CD14-positive monocyte (primary cell): Measurements from ENCODE around the gene UBR2. TPM values are rescaled to one million over a fixed set of nuclear protein-coding genes. Genes with fewer than 3 reads are reported as not detected.
A peak's percentile ranks its signal among the peaks of the same experiment; 100 is the strongest.

Experiments used
- DNase-seq, 3 donors: peaks; one replicate each; pipeline ENCODE4 v3.0.0-alpha.2; 2011 to 2022
- H2AFZ ChIP-seq: 2 replicates; pipeline ENCODE4 v1.6.0; 2012; ENCODE audit warnings: mild to moderate bottlenecking, low read depth, low read length, inconsistent platforms; ENCODE audit not compliant: insufficient read depth, poor library complexity, severe bottlenecking
- H3K27ac ChIP-seq, 2 donors: 1 replicate in 1 of 2; 2 replicates in 1 of 2; pipeline ENCODE4 v1.5.1; 2012 to 2013; ENCODE audit warnings: low read length in 2 of 2, control low read depth in 1 of 2, inconsistent platforms in 1 of 2, low read depth in 1 of 2, mild to moderate bottlenecking in 1 of 2
- H3K27me3 ChIP-seq, 2 donors: one replicate each; pipeline versions ENCODE4 v1.6.0 to v1.6.1; 2011 to 2013; ENCODE audit warnings: low read length in 2 of 2; ENCODE audit not compliant: control insufficient read depth in 2 of 2, insufficient read depth in 2 of 2
- H3K36me3 ChIP-seq, 2 donors: replicated peaks in 1 of 2; 1 replicate in 1 of 2; 2 replicates in 1 of 2; pipeline versions ENCODE4 v1.5.1 to v1.6.1; 2012 to 2013; ENCODE audit warnings: low read length in 2 of 2, control low read depth in 1 of 2, inconsistent platforms in 1 of 2, mild to moderate bottlenecking in 1 of 2; ENCODE audit not compliant: insufficient read depth in 2 of 2, control insufficient read depth in 1 of 2
- H3K4me1 ChIP-seq, 2 donors: 1 replicate in 1 of 2; 2 replicates in 1 of 2; pipeline versions ENCODE4 v1.5.1 to v1.6.1; 2012 to 2013; ENCODE audit warnings: low read length in 2 of 2, control low read depth in 1 of 2, inconsistent platforms in 1 of 2, mild to moderate bottlenecking in 1 of 2, moderate library complexity in 1 of 2; ENCODE audit not compliant: insufficient read depth in 2 of 2, control insufficient read depth in 1 of 2
- H3K4me2 ChIP-seq: replicated peaks from 2 replicates; pipeline ENCODE3; 2012; ENCODE audit warnings: low read length, moderate library complexity, mild to moderate bottlenecking; ENCODE audit not compliant: poor library complexity, severe bottlenecking; ENCODE audit errors: extremely low read depth
- H3K4me3 ChIP-seq, 3 experiments: fragments of 200-600 bp in 1 of 3; sonication (generic) in 1 of 3; replicated peaks in 1 of 3; 1 replicate in 2 of 3; 2 replicates in 1 of 3; pipeline ENCODE4 v1.5.1; 2011 to 2013; ENCODE audit warnings: low read length in 3 of 3, mild to moderate bottlenecking in 3 of 3, control low read depth in 2 of 3, low read depth in 2 of 3, inconsistent platforms in 1 of 3, moderate library complexity in 1 of 3
- H3K79me2 ChIP-seq: 2 replicates; pipeline ENCODE4 v1.6.0; 2012; ENCODE audit warnings: mild to moderate bottlenecking, control low read depth, inconsistent platforms, low read length, moderate library complexity; ENCODE audit not compliant: insufficient read depth
- H3K9ac ChIP-seq: 2 replicates; pipeline ENCODE4 v1.6.0; 2017; ENCODE audit warnings: low read length, mild to moderate bottlenecking; ENCODE audit not compliant: insufficient read depth, poor library complexity, severe bottlenecking
- H3K9me3 ChIP-seq, 2 donors: replicated peaks in 1 of 2; 1 replicate in 1 of 2; 2 replicates in 1 of 2; pipeline versions ENCODE4 v1.5.1 to v1.6.1; 2012 to 2013; ENCODE audit warnings: low read length in 2 of 2, control low read depth in 1 of 2; ENCODE audit not compliant: control insufficient read depth in 1 of 2, insufficient read depth in 1 of 2
- H4K20me1 ChIP-seq: 2 replicates; pipeline ENCODE4 v1.6.0; 2012; ENCODE audit warnings: mild to moderate bottlenecking, low read length, control low read depth, moderate library complexity; ENCODE audit not compliant: insufficient read depth
- H3K27ac Mint-ChIP-seq, 7 donors: one replicate each; pipeline ENCODE4 v1.8.0; 2020; ENCODE audit warnings: mild to moderate bottlenecking in 7 of 7, mixed read lengths in 7 of 7, moderate library complexity in 6 of 7, inconsistent platforms in 2 of 7
- H3K27me3 Mint-ChIP-seq, 3 donors: one replicate each; pipeline ENCODE4 v1.8.0; 2021 to 2022; ENCODE audit warnings: low read depth in 3 of 3, mild to moderate bottlenecking in 3 of 3, mixed read lengths in 3 of 3, moderate library complexity in 3 of 3, inconsistent platforms in 1 of 3
- H3K36me3 Mint-ChIP-seq, 2 donors: one replicate each; pipeline ENCODE4 v1.8.0; 2020; ENCODE audit warnings: mixed read lengths in 2 of 2, inconsistent platforms in 1 of 2, mild to moderate bottlenecking in 1 of 2
- H3K4me1 Mint-ChIP-seq: one replicate; pipeline ENCODE4 v1.8.0; 2020; ENCODE audit warnings: mild to moderate bottlenecking, mixed read lengths
- H3K4me3 Mint-ChIP-seq, 2 donors: one replicate each; pipeline ENCODE4 v1.8.0; 2020; ENCODE audit warnings: mild to moderate bottlenecking in 2 of 2, mixed read lengths in 2 of 2, moderate library complexity in 1 of 2
- H3K9me3 Mint-ChIP-seq, 7 donors: one replicate each; pipeline ENCODE4 v1.8.0; 2020 to 2022; ENCODE audit warnings: mixed read lengths in 7 of 7, mild to moderate bottlenecking in 6 of 7, moderate library complexity in 6 of 7, inconsistent platforms in 2 of 7
- CTCF ChIP-seq: fragments of 200-600 bp; IDR thresholded peaks from one replicate; pipeline ENCODE4 v1.8.0; 2022; ENCODE audit warnings: antibody characterized with exemption, mild to moderate bottlenecking
- intact Hi-C, 2 donors: fragments of 100-400 bp; cut with micrococcal nuclease; formaldehyde crosslinking; loops; one replicate each; pipeline versions ENCODE4 v1.15.0 to v1.15.1; 2023
- polyA plus RNA-seq, 3 donors: library from polyadenylated mRNA; depleted of rRNA in 1 of 3; unstranded in 2 of 3; stranded (reverse) in 1 of 3; fragments of 300-500 nt in 2 of 3; fragments of >200 nt in 1 of 3; fragmentation: Illumina TruSeq in 2 of 3; gene quantifications; 1 replicate in 2 of 3; 2 replicates in 1 of 3; pipeline ENCODE4 v1.2.3, GENCODE V29; 2012 to 2021

The UBR2 gene
- polyA plus RNA-seq, 3 donors = 9.0 to 17.8 (median 12.8) TPM

GRCh38 chr6:42569102-42570028 lies 5.5 kb downstream of the UBR2 start:
- H3K4me1 ChIP-seq = peaks cover 43 to 77% of the 10 kb centered on the region in 2 donors

More at GRCh38 chr6:42569102-42570028, 5.5 kb downstream of the UBR2 start:
- Mint-ChIP-seq H3K27me3 (no peaks in the 10 kb centered on the region), H3K4me1 (peaks cover 49% of the 10 kb centered on the region), H3K36me3 (peaks cover 19 to 29% of the 10 kb centered on the region in 2 donors), H3K4me3 (peak overlapping the region; percentile 6 to 68), H3K9me3 (no peaks in the 10 kb centered on the region), H3K27ac (peak overlapping the region; percentile 87 to 95 (median 92))
- Histone ChIP-seq H2AFZ (peak overlapping the region; percentile 36), H3K9ac (peak overlapping the region; percentile 66), H3K9me3 (no peaks in the 10 kb centered on the region), H3K36me3 (peaks cover 4 to 14% of the 10 kb centered on the region in 2 donors), H3K79me2 (peaks cover 100% of the 10 kb centered on the region), H4K20me1 (peaks cover 61% of the 10 kb centered on the region), H3K4me2 (peak overlapping the region; percentile 72), H3K4me3 (peak overlapping the region; percentile 17 to 71 (median 37)), H3K27ac (peak overlapping the region in 1 of 2 donors; percentile 74), H3K27me3 (no peaks in the 10 kb centered on the region)
- intact Hi-C loops = no loop called here
- no peak for TF ChIP-seq CTCF
- DNase-seq = peak; percentile 35 to 68 (median 67)
